Measurements from ENCODE around the gene MAP4K2. TPM values are rescaled to one million over a fixed set of nuclear protein-coding genes. Genes with fewer than 3 reads are reported as not detected.

Gene MAP4K2
- total and polyA plus RNA-seq, 2 experiments from 2014 or later, result 9.9 to 42.6 TPM

GRCh38 chr11:64784813-64785581 is 18.0 kb downstream of the MAP4K2 start (continued):
- TF ChIP-seq, protein P1, sequence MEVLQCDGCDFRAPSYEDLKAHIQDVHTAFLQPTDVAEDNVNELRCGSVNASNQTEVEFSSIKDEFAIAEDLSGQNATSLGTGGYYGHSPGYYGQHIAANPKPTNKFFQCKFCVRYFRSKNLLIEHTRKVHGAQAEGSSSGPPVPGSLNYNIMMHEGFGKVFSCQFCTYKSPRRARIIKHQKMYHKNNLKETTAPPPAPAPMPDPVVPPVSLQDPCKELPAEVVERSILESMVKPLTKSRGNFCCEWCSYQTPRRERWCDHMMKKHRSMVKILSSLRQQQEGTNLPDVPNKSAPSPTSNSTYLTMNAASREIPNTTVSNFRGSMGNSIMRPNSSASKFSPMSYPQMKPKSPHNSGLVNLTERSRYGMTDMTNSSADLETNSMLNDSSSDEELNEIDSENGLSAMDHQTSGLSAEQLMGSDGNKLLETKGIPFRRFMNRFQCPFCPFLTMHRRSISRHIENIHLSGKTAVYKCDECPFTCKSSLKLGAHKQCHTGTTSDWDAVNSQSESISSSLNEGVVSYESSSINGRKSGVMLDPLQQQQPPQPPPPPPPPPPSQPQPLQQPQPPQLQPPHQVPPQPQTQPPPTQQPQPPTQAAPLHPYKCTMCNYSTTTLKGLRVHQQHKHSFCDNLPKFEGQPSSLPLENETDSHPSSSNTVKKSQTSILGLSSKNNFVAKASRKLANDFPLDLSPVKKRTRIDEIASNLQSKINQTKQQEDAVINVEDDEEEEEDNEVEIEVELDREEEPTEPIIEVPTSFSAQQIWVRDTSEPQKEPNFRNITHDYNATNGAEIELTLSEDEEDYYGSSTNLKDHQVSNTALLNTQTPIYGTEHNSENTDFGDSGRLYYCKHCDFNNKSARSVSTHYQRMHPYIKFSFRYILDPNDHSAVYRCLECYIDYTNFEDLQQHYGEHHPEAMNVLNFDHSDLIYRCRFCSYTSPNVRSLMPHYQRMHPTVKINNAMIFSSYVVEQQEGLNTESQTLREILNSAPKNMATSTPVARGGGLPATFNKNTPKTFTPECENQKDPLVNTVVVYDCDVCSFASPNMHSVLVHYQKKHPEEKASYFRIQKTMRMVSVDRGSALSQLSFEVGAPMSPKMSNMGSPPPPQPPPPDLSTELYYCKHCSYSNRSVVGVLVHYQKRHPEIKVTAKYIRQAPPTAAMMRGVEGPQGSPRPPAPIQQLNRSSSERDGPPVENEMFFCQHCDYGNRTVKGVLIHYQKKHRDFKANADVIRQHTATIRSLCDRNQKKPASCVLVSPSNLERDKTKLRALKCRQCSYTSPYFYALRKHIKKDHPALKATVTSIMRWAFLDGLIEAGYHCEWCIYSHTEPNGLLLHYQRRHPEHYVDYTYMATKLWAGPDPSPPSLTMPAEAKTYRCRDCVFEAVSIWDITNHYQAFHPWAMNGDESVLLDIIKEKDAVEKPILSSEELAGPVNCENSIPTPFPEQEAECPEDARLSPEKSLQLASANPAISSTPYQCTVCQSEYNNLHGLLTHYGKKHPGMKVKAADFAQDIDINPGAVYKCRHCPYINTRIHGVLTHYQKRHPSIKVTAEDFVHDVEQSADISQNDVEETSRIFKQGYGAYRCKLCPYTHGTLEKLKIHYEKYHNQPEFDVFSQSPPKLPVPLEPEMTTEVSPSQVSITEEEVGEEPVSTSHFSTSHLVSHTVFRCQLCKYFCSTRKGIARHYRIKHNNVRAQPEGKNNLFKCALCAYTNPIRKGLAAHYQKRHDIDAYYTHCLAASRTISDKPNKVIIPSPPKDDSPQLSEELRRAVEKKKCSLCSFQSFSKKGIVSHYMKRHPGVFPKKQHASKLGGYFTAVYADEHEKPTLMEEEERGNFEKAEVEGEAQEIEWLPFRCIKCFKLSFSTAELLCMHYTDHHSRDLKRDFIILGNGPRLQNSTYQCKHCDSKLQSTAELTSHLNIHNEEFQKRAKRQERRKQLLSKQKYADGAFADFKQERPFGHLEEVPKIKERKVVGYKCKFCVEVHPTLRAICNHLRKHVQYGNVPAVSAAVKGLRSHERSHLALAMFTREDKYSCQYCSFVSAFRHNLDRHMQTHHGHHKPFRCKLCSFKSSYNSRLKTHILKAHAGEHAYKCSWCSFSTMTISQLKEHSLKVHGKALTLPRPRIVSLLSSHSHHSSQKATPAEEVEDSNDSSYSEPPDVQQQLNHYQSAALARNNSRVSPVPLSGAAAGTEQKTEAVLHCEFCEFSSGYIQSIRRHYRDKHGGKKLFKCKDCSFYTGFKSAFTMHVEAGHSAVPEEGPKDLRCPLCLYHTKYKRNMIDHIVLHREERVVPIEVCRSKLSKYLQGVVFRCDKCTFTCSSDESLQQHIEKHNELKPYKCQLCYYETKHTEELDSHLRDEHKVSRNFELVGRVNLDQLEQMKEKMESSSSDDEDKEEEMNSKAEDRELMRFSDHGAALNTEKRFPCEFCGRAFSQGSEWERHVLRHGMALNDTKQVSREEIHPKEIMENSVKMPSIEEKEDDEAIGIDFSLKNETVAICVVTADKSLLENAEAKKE (CRISPR knock-in tag; IDR thresholded peaks at IDR 0.05), result no peak
- TF ChIP-seq CTCF (conservative IDR thresholded peaks at IDR 0.05; ENCODE audit: low read depth in 2 of 2) (no peak), EZH2phosphoT487 (IDR thresholded peaks at IDR 0.05; ENCODE audit: unreplicated experiment) (no peak)

GRCh38 chr11:64778473-64779298 is 24.3 kb downstream of the MAP4K2 start, which contains the start of gene SF1:
TSS of gene SF1 (minus strand) at chr11:64778542. CDS start at chr11:64778392, 150 bp downstream.
- peak; percentile 91 for ATAC-seq
- Mint-ChIP-seq H3K36me3 (ENCODE audit: low read depth) (peaks cover 39% of the 10 kb centered on the region), H3K9me3 (no peaks in the 10 kb centered on the region; the same call in 2 of the 3 replicates)
- no peak for TF ChIP-seq EZH2 (IDR thresholded peaks at IDR 0.05; ENCODE audit: low read depth, unreplicated experiment)
- TF ChIP-seq CTCF (conservative IDR thresholded peaks at IDR 0.05; ENCODE audit: low read depth in 2 of 2), result peak in 1 of 2 experiments; percentile 3; a peak in 1 of 4 replicates
- TF ChIP-seq STAT1 (IDR thresholded peaks at IDR 0.05; ENCODE audit: unreplicated experiment), result no peak
- TF ChIP-seq ZNF114 (CRISPR knock-in tag; IDR thresholded peaks at IDR 0.05), result no peak
- no peak for TF ChIP-seq JUNB (IDR thresholded peaks at IDR 0.05; ENCODE audit: unreplicated experiment)
- TF ChIP-seq EZH2phosphoT487 (IDR thresholded peaks at IDR 0.05; ENCODE audit: unreplicated experiment), result no peak
- TF ChIP-seq ZNF331 (CRISPR knock-in tag; IDR thresholded peaks at IDR 0.05; ENCODE audit: low read depth), result no peak

More at GRCh38 chr11:64778473-64779298, 24.3 kb downstream of the MAP4K2 start, which contains the start of gene SF1:
- peaks cover 38% of the 10 kb centered on the region for H3F3A ChIP-seq (replicated peaks; ENCODE audit: low read depth)
- Mint-ChIP-seq H3K4me3 (peak within 1 kb of the TSS; percentile 94), H3K27ac (peak within 1 kb of the TSS; percentile 99), H3K4me1 (peaks cover 36% of the 10 kb centered on the region), H3K27me3 (ENCODE audit: insufficient read depth, low read depth, poor library complexity) (peaks cover 17% of the 10 kb centered on the region)
- H3K79me2 ChIP-seq (replicated peaks; ENCODE audit: insufficient read depth), result peaks cover 47% of the 10 kb centered on the region
- peak; percentile 100 for DNase-seq (ENCODE audit: low spot score)
- H3K36me3 ChIP-seq (ENCODE audit: insufficient read depth), result peaks cover 35% of the 10 kb centered on the region
- no peak within 1 kb of the TSS for H2AFZ ChIP-seq
- H3K4me3 ChIP-seq, result peak within 1 kb of the TSS; percentile 94
- peak within 1 kb of the TSS; percentile 100 for H3K4me2 ChIP-seq
- H3K4me1 ChIP-seq (ENCODE audit: insufficient read depth), result peaks cover 12% of the 10 kb centered on the region
- no peaks in the 10 kb centered on the region for H3K9me2 ChIP-seq (ENCODE audit: insufficient read depth)
- H4K20me1 ChIP-seq (replicated peaks; ENCODE audit: insufficient read depth), result peaks cover 36% of the 10 kb centered on the region
- peak within 1 kb of the TSS; percentile 98 for H3K27ac ChIP-seq (ENCODE audit: low read depth)
- H3K27me3 ChIP-seq (ENCODE audit: insufficient read depth), result no peaks in the 10 kb centered on the region
